HG02798 (cell line): ENCODE measurements around the gene THAP2.
"Not testable (repeated sequence)": the region's sequence is repeated elsewhere in the genome, so short reads cannot be mapped to it uniquely, and the experiment has no call there.

Source experiments
- ATAC-seq: cut with Tn5 transposase; IDR thresholded peaks from one replicate; pipeline ENCODE4 v1.9.1; 2021; ENCODE audit warnings: mild to moderate bottlenecking; ENCODE audit not compliant: unreplicated experiment, poor library complexity

THAP2 gene

DNA sequence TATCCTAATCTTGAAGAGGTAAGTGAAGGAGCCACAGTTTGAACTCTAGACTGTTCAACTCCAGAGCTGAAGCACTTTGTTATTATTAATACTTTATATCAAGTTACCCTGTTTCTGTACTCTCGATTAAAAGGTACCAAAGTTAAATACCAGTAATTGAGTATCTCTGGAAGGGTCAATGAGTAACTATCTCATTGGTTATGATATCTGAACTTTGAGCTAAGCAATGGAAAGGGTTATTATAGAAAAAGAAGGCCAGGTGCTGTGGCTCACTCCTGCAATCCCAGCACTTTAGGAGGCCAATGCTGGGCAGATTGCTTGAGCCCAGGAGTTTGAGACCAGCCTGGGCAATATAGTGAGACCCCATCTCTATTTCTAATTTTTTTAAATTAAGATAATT lies 31.7 kb downstream of the THAP2 start:
- no peak for ATAC-seq

DNA sequence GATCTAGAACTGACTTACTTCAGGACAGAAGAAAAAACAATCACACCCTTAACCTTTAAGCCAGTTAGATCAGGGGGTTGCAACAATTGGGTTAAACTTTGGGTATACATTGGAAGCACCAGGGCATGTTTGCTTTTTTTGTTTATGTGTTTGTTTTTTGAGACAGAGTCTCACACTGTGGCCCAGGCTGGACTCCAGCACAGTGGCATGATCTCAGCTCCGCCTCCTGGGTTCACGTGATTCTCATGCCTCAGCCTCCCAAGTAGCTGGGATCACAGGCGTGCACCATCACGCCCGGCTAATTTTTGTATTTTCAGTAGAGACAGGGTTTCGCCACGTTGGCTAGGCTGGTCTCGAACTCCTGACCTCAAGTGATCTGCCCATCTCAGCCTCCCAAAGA lies 38.1 kb downstream of the THAP2 start:
- not testable (repeated sequence) for ATAC-seq

DNA sequence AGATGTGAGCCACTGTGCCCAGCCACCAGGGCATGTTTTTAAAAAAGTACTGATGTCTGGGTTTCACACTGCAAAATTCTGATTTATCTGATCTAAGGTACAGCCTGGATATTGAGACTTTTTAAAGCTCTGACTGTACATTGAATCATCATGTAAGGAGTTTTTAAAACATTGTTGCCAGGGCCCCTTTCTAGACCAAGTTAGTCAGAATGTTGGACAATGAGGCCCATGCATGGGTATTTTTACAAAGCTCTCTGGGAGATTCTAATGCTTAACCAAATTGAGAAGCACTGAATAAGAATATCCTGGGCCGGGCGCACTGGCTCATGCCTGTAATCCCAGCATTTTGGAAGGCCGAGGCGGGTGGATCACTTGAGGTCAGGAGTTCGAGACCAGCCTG lies 38.5 kb downstream of the THAP2 start:
- no peak for ATAC-seq

DNA sequence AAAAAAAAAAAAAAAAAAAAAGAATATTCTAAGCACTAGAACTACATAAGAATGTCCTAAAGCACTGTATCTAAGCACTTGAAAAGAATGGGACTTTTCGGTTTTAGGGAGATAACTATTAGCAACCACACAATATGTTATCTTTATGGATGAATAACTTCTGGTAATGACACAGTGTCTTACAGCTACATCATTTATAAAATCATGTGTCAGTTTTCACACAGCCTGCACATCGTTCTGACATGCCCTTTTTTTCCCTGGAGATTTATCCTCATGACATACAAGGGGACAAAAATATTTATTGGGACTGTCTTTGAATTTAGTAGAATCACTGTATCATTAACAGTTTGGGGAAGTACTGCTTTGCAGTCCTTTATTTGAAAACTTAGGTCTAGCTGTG lies 39.1 kb downstream of the THAP2 start:
- no peak for ATAC-seq

DNA sequence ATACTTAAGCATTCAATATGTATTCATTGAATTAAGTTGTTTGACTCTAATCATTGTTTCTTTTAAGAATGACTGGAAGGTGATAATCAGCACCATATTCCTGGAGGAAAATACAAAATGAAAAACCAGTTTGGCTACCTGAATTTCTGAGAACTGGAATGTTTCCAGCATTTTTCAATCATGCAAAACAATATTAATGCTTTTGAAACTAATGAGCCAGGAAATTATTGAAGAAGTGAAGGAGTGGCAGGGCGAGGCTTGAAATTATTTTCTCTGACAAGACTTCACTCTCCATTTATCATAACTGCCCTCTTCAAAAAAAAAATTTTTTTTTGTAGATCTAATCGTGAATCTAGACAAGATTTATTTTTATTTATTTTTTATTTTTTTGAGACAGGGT lies 40.8 kb downstream of the THAP2 start:
- ATAC-seq, result no peak

DNA sequence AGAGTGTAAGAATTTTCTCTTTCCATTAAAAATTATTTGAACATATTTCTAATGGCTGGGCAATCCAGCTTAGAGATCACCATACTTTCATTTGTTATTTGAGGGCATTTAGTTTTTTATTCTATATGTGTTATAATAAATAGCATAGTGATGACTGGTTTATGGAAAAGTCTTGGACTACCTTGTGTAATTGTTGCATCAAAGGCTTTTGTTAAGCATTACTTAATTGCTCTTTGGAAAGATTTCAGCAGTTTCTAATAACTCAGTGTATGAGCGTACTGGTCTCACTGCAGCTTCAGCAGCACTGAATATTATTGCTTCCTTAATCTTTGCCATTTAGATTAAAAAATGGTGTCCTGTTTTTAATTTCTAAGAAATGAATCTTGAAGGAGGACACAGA lies 44.6 kb downstream of the THAP2 start:
- ATAC-seq, result no peak

DNA sequence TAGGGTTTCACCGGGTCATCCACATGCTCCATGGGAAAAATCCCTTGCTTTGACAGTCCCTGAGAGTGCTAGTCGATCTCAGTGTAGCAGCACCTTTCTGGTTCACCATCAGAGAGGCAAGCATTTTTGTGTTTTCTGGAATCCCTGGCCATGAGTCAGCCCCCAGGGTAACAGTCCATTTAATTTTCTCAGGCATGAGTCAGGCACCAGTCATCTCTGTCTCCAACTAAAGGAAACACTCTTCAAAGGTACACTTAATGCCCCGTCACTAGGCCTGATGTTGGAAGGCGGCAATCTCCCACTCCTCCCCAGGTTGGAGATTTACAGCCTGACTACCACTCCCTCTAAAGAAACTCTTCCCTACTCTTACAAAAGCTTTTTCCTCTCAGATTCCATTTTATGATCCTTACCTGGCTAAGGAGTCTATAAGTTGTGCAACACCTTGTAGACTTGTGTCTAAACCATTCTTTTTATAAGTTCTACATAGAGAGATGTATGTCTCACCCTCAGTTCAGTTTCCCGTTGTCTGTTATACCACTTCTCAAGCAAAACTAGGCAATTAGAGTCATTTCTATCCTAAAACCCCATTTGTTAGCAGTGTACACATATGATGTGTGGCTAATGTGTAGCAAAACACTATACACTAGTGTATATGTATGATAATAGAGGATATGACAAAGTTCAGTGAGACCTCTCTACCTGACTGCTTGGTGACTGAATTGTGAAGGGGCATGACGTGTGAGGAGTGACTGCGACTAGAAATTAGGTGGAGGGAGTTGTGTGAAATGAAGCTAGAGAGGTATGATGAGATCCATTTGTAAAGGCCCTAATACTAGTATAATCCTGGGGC lies 46.4 kb downstream of the THAP2 start:
- ATAC-seq, result no peak

DNA sequence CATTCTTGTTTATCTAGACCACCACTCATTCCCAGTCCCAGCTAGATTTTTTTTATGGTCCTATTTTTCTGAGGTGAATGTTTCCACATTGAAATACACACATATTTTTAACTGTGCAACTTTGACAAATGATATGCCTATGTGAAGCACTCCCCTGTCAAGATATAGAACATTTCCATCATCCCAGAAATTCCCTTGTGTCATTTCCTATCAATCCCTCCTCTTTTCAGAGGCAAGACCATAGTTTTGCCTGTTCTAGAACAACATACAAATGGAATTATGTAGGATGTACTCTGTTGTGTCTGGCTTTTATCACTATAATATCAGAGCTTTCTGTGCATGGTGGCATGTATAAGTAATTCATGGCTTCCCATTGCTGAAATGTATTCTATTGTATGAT lies 54.5 kb downstream of the THAP2 start:
- ATAC-seq, result no peak

DNA sequence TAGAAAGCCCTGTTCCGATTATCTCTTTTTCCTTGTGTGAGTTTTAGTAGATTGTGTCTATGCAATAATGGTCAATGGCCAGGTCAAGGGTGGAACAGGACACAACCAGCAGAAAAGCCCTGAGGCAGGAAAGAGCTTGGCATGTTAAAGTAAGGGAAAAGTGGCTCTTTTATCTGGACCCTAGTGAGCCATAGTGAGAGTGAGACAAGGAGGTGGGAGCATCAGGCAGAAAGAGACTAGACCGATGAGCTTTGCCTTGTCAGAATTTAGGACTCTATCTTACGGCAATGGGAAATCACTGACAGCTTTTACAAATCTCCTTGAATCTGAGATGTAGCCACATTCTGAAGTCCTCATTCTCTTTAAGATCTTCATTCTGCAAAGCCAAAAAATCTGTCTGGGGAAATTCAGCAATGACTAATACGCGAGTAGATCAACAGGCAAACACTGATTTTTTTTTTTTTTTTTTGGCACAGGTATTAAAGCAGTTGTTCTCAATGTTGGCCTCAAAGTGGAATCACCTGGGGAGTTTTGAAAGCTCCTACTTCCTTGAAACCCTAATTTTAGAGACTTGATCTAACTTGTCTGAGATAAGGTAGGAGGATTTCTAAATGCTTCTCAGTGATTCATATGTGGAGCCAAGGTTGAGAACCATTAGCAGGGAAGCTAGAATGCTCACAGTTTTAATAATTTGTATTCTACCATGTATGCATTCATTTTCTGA lies 55.7 kb downstream of the THAP2 start:
- ATAC-seq, result no peak

DNA sequence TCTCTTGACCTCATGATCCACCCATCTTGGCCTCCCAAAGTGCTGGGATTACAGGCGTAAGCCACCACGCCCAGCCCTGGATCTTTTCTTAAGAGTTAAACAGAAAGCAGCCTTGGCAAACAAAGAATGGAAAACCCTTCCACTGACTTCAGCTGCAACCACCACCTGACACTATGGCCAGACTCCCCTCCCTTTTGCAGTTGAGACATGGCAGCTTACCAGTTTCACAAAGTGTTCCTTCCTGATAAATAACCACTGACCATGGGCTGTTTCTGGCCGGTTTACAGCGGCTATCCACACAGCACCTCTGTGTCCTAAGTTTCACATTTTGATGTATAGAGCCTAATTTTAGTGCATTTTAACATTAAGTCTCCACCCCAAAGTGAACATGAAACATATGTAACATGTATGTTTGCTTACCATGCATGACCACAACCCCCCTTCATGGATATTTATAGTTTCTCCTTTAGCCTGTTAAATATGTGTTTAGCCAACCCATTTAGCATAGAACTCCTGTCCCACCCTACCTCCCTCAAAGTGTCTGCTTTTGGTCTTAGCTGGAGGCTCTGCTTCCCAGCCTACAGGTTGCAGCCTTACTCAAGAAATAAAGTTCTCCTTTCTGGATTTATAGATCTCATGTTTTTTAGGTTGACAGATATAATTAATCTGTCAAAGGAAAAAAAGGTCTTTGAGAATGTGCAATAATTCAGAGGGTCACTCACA lies 57.8 kb downstream of the THAP2 start:
- ATAC-seq, result no peak

DNA sequence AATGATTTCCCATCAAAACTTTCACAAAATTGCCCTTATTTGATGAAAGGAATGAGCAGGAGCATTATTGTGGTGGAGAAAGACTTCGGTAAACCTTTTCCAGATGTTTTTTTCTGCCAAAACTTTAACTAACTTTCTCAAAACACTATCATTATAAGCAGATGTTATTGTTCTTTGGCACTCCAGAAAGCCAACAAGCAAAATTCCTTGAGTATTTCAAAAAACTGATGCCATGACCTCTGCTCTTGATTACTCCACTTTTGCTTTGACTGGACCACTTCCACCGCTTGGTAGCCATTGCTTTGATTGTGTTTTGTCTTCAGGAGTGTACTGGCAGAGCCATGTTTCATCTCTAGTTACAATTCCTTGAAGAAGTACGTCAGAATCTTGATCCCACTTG lies 60.9 kb downstream of the THAP2 start:
- no peak for ATAC-seq

DNA sequence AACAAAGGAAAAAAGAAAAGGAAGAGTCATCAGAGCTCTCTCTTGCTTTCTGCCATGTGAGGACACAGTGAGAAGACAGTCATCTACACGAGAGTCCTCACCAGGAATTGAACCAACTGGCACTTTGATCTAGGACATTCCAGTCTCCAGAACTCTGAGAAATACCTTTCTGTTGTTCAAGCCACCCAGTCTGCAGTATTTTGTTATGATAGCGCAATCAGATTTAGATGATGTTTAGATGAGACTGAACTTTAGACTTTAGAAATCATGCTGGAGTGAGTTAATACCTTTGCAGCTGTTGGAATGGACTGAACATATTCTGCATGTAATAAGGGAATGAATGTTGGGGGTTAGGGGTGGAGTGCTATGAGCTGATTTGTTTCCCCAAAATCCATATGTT lies 62.4 kb downstream of the THAP2 start:
- no peak for ATAC-seq

DNA sequence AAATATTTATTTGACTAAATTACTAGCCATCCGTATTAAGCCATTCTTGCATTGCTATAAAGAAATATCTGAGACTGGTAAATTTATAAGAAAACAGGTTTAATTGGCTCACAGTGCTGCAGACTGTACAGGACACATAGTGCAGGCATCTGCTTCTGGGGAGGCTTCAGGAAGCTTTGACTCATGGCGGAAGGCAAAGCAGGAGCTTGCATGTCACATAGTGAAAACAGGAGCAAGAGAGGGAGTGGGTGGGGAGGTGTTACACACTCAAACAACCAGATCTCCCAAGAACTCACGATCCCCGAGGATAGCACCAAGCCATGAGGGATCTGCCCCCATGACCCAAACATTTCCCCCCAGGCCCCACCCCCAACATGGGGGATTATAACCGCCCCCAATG lies 63.9 kb downstream of the THAP2 start:
- ATAC-seq, result no peak
